SK-N-SH (cell line): ENCODE measurements around the gene KRT39. TPM values are rescaled to one million over a fixed set of nuclear protein-coding genes. Genes with fewer than 3 reads are reported as not detected.

Experiments
- CTCF ChIA-PET: fragments of 300-600, 350-600 bp; formaldehyde crosslinking; extraction: SDS; loops from one replicate; lab custom pipeline; 2021; lab: Yijun Ruan, JAX
- POLR2A ChIA-PET: fragments of 350-600 bp; sonication (Branson Sonifier 250); formaldehyde crosslinking; extraction: SDS; loops from one replicate; lab custom pipeline; 2020; ENCODE audit warnings: antibody characterized with exemption, inconsistent platforms; lab: Yijun Ruan, JAX
- DNase-seq: peaks from one replicate; pipeline ENCODE4 v3.0.0; 2012
- H2AFZ ChIP-seq: fragments of 200-600 bp; sonication (generic); 2 replicates; pipeline ENCODE4 v1.8.1; 2016; ENCODE audit warnings: antibody characterized with exemption, mild to moderate bottlenecking, low read depth
- H3F3A ChIP-seq: fragments of 200-600 bp; sonication (generic); replicated peaks from 2 replicates; pipeline ENCODE3; 2016; ENCODE audit warnings: antibody characterized with exemption, mild to moderate bottlenecking; ENCODE audit not compliant: insufficient read depth
- H3K27ac ChIP-seq, 2 experiments: fragments of 200-500 bp in 1 of 2; fragments of 200-600 bp in 1 of 2; sonication (Bioruptor generic) in 1 of 2; sonication (generic), shearing (Covaris generic) in 1 of 2; 2 replicates each; pipeline versions ENCODE4 v1.5.1 to v1.6.1; 2014 to 2016; ENCODE audit warnings: low read depth in 2 of 2, inconsistent platforms in 1 of 2, low read length in 1 of 2, mild to moderate bottlenecking in 1 of 2, mixed read lengths in 1 of 2
- H3K27me3 ChIP-seq: fragments of 200-600 bp; sonication (generic), shearing (Covaris generic); 2 replicates; pipeline ENCODE4 v1.6.1; 2016; ENCODE audit warnings: mixed run types; ENCODE audit not compliant: insufficient read depth
- H3K36me3 ChIP-seq, 2 experiments: fragments of 200-500 bp in 1 of 2; fragments of 200-600 bp in 1 of 2; sonication (Bioruptor generic) in 1 of 2; sonication (generic) in 1 of 2; replicated peaks in 1 of 2; 2 replicates each; pipeline versions ENCODE3 to v1.5.1; 2014 to 2016; ENCODE audit warnings: low read length in 1 of 2, mild to moderate bottlenecking in 1 of 2; ENCODE audit not compliant: insufficient read depth in 2 of 2, control insufficient read depth in 1 of 2
- H3K4me1 ChIP-seq, 2 experiments: fragments of 200-500 bp in 1 of 2; fragments of 200-600 bp in 1 of 2; sonication (Bioruptor generic) in 1 of 2; sonication (generic), shearing (Covaris generic) in 1 of 2; 2 replicates each; pipeline versions ENCODE4 v1.5.1 to v1.6.1; 2014 to 2016; ENCODE audit warnings: low read depth in 1 of 2, low read length in 1 of 2, mixed run types in 1 of 2; ENCODE audit not compliant: insufficient read depth in 2 of 2, control insufficient read depth in 1 of 2
- H3K4me2 ChIP-seq: fragments of 200-600 bp; sonication (generic), shearing (Covaris generic); 2 replicates; pipeline ENCODE4 v1.6.1; 2017; ENCODE audit warnings: mixed run types
- H3K4me3 ChIP-seq, 2 experiments: fragments of 200-500 bp in 1 of 2; fragments of 200-600 bp in 1 of 2; sonication (Bioruptor generic) in 1 of 2; sonication (generic), shearing (Covaris generic) in 1 of 2; 2 replicates each; pipeline versions ENCODE4 v1.5.1 to v1.8.1; 2014 to 2016; ENCODE audit warnings: low read depth in 2 of 2, inconsistent platforms in 1 of 2, low read length in 1 of 2, mild to moderate bottlenecking in 1 of 2, mixed read lengths in 1 of 2, moderate library complexity in 1 of 2
- H3K79me2 ChIP-seq: fragments of 200-600 bp; sonication (generic); 2 replicates; pipeline ENCODE4 v1.8.1; 2017; ENCODE audit warnings: mild to moderate bottlenecking; ENCODE audit not compliant: insufficient read depth
- H3K9ac ChIP-seq: fragments of 200-600 bp; sonication (generic); 2 replicates; pipeline ENCODE4 v1.6.1; 2017; ENCODE audit warnings: mixed run types
- H3K9me2 ChIP-seq: fragments of 200-600 bp; sonication (generic); 2 replicates; pipeline ENCODE4 v1.6.1; 2017; ENCODE audit warnings: mixed run types
- H3K9me3 ChIP-seq: fragments of 200-600 bp; sonication (generic); 2 replicates; pipeline ENCODE4 v1.6.1; 2017; ENCODE audit warnings: mixed run types, mild to moderate bottlenecking, moderate library complexity
- H4K20me1 ChIP-seq: fragments of 200-600 bp; sonication (generic); 2 replicates; pipeline ENCODE4 v1.6.1; 2017; ENCODE audit warnings: mild to moderate bottlenecking, mixed run types; ENCODE audit not compliant: insufficient read depth
- CTCF ChIP-seq: fragments of 200-600 bp; sonication (generic); IDR thresholded peaks from 2 replicates; pipeline ENCODE4 v1.6.1; 2017; ENCODE audit warnings: antibody characterized with exemption, mild to moderate bottlenecking, moderate library complexity
- ELF1 ChIP-seq: IDR thresholded peaks from 2 replicates; pipeline ENCODE4 v1.4.0; 2012
- EP300 ChIP-seq, 2 experiments: IDR thresholded peaks; 2 replicates each; pipeline versions ENCODE4 v1.4.0 to v1.6.1; 2012; ENCODE audit warnings: borderline replicate concordance in 1 of 2, low read depth in 1 of 2, low read length in 1 of 2
- EZH2phosphoT487 ChIP-seq: fragments of 200-600 bp; sonication (generic); IDR thresholded peaks from 2 replicates; pipeline ENCODE4 v1.6.1; 2017; ENCODE audit warnings: low read depth, mixed run types, mild to moderate bottlenecking, antibody characterized with exemption, moderate library complexity, borderline replicate concordance
- GATA2 ChIP-seq: sonication (generic); formaldehyde crosslinking; IDR thresholded peaks from 2 replicates; pipeline ENCODE4 v1.5.0; 2020; ENCODE audit warnings: mild to moderate bottlenecking, missing genetic modification reagents
- MAX ChIP-seq: IDR thresholded peaks from 2 replicates; pipeline ENCODE4 v1.4.0; 2012; ENCODE audit warnings: low read depth
- NFIC ChIP-seq: IDR thresholded peaks from 2 replicates; pipeline ENCODE4 v1.4.0; 2012; ENCODE audit warnings: borderline replicate concordance
- NRF1 ChIP-seq: IDR thresholded peaks from 2 replicates; pipeline ENCODE4 v1.6.1; 2012; ENCODE audit warnings: low read depth, mild to moderate bottlenecking, low read length
- RXRA ChIP-seq: IDR thresholded peaks from 2 replicates; pipeline ENCODE4 v1.4.0; 2012; ENCODE audit warnings: low read depth, mild to moderate bottlenecking, borderline replicate concordance
- SMC3 ChIP-seq: IDR thresholded peaks from 2 replicates; pipeline ENCODE4 v1.6.1; 2012; ENCODE audit warnings: low read depth, low read length, improper control_type of control experiment
- TCF12 ChIP-seq: IDR thresholded peaks from 2 replicates; pipeline ENCODE4 v1.4.0; 2012
- TEAD4 ChIP-seq: IDR thresholded peaks from 2 replicates; pipeline ENCODE4 v1.4.0; 2012; ENCODE audit warnings: mild to moderate bottlenecking, borderline replicate concordance; ENCODE audit not compliant: insufficient read depth
- USF2 ChIP-seq: fragments of 150-350 bp; IDR thresholded peaks from 2 replicates; pipeline ENCODE4 v1.6.1; 2017; ENCODE audit warnings: antibody characterized with exemption, low read length, low read depth, borderline replicate concordance
- YY1 ChIP-seq: IDR thresholded peaks from 2 replicates; pipeline ENCODE4 v1.4.0; 2012; ENCODE audit warnings: low read depth, mild to moderate bottlenecking
- ZBTB33 ChIP-seq: IDR thresholded peaks from 2 replicates; pipeline ENCODE4 v1.4.0; 2012; ENCODE audit warnings: low read depth, borderline replicate concordance
- WGBS: methylation state at CpG from one replicate; pipeline ENCODE4 v1.1.6; 2017; ENCODE audit warnings: low lambda C conversion rate; 5-methylcytosine and 5-hydroxymethylcytosine counted together
- polyA plus RNA-seq, 3 experiments: library from polyadenylated mRNA; depleted of rRNA; stranded (reverse); fragments of >200 nt; gene quantifications; 2 replicates each; pipeline ENCODE4 v1.2.3, GENCODE V29; 2012

Gene KRT39
- polyA plus RNA-seq, 1 of the 3 experiments (the other 2 are of a cell fraction): not detected

- TF ChIP-seq EP300 (IDR thresholded peaks at IDR 0.05; ENCODE audit: borderline replicate concordance in 1 of 2, low read depth in 1 of 2, low read length in 1 of 2): no peak
- no peak for TF ChIP-seq YY1
- no peak for TF ChIP-seq USF2
- TF ChIP-seq NRF1: no peak
- TF ChIP-seq ZBTB33: no peak
- TF ChIP-seq EZH2phosphoT487: no peak
- no peak for TF ChIP-seq GATA2 (CRISPR knock-in tag)
- no peak for TF ChIP-seq RXRA
Observed at GRCh38 chr17:40951011-40951622, 15.6 kb downstream of the KRT39 start (continued).

GRCh38 chr17:40950176-40950575, 16.6 kb downstream of the KRT39 start:
- Histone ChIP-seq H3K79me2 (no peaks in the 10 kb centered on the region), H2AFZ (no peak overlapping the region), H3K9me3 (no peaks in the 10 kb centered on the region), H3K27me3 (peaks cover 49% of the 10 kb centered on the region; the same call in 1 of the 2 replicates), H3K4me1 (no peaks in the 10 kb centered on the region), H4K20me1 (no peaks in the 10 kb centered on the region), H3F3A (no peaks in the 10 kb centered on the region), H3K4me3 (no peak overlapping the region), H3K9me2 (no peaks in the 10 kb centered on the region), H3K4me2 (no peak overlapping the region), H3K9ac (no peak overlapping the region), H3K36me3 (no peaks in the 10 kb centered on the region), H3K27ac (no peak overlapping the region)
- CTCF ChIA-PET: no interaction called here
- no peak for DNase-seq
- POLR2A ChIA-PET: no interaction called here
- 26% methylated on average over 7 of the region's 7 CpGs for WGBS
- TF ChIP-seq MAX (no peak), CTCF (no peak), NFIC (no peak), TEAD4 (no peak), SMC3 (no peak), TCF12 (no peak), ELF1 (no peak)
